Activated naive CD4-positive, alpha-beta T cell treated with Interleukin-2 at 50 U/mL for 16 hours (primary cell): ENCODE measurements around the gene JCAD.
A peak's percentile ranks its signal among the peaks of the same experiment; 100 is the strongest.
"Not testable (repeated sequence)": the region's sequence is repeated elsewhere in the genome, so short reads cannot be mapped to it uniquely, and the experiment has no call there.

Source experiments
- DNase-seq: peaks from one replicate; pipeline ENCODE4 v3.0.0-alpha.2; 2020

JCAD gene

GRCh38 chr10:30041196-30042105, 17.9 kb downstream of the JCAD start:
- DNase-seq, result no peak

- DNase-seq, result no peak
Observed at GRCh38 chr10:30040597-30040996, 18.8 kb downstream of the JCAD start.

- DNase-seq, result no peak
Observed at GRCh38 chr10:30039988-30040387, 19.4 kb downstream of the JCAD start.

GRCh38 chr10:30039567-30039966, 19.8 kb downstream of the JCAD start:
- DNase-seq, result no peak

- no peak for DNase-seq
Observed at GRCh38 chr10:30038781-30039536, 20.4 kb downstream of the JCAD start.

- no peak for DNase-seq
Observed at GRCh38 chr10:30037620-30038336, 21.6 kb downstream of the JCAD start.

GRCh38 chr10:30036811-30037210, 22.6 kb downstream of the JCAD start:
- no peak for DNase-seq

- no peak for DNase-seq
Observed at GRCh38 chr10:30036341-30036740, 23.0 kb downstream of the JCAD start.

- DNase-seq, result no peak
Observed at GRCh38 chr10:30034433-30035137, 24.8 kb downstream of the JCAD start.

GRCh38 chr10:30032125-30032524, 27.3 kb downstream of the JCAD start:
- no peak for DNase-seq

- no peak for DNase-seq
Observed at GRCh38 chr10:30029872-30030256, 29.5 kb downstream of the JCAD start.

GRCh38 chr10:30029164-30029871, 30.1 kb downstream of the JCAD start:
- no peak for DNase-seq

- DNase-seq, result no peak
Observed at GRCh38 chr10:30028738-30029030, 30.7 kb downstream of the JCAD start.

- DNase-seq, result peak; percentile 18
Observed at GRCh38 chr10:30028006-30028737, 31.2 kb downstream of the JCAD start.

GRCh38 chr10:30027057-30028005, 32.1 kb downstream of the JCAD start:
- DNase-seq, result peak; percentile 82

GRCh38 chr10:30026578-30026977, 32.8 kb downstream of the JCAD start:
- no peak for DNase-seq

GRCh38 chr10:30026080-30026479, 33.3 kb downstream of the JCAD start:
- no peak for DNase-seq

GRCh38 chr10:30025428-30025827, 34.0 kb downstream of the JCAD start:
- DNase-seq, result not testable (repeated sequence)

- DNase-seq, result no peak
Observed at GRCh38 chr10:30022590-30022989, 36.8 kb downstream of the JCAD start.

GRCh38 chr10:30019468-30019867, 39.9 kb downstream of the JCAD start:
- no peak for DNase-seq
